Mucosa of descending colon (tissue), 3 donors: ENCODE measurements around the gene SCARB1. TPM values are rescaled to one million over a fixed set of nuclear protein-coding genes. Genes with fewer than 3 reads are reported as not detected.

ENCODE experiments used
- ATAC-seq: fragments of 200-7000 bp; cut with Tn5 transposase; one replicate; pipeline ENCODE4 v1.9.1; 2020; ENCODE audit warnings: mild to moderate bottlenecking, moderate library complexity
- DNase-seq, 3 donors: peaks; one replicate each; pipeline ENCODE4 v3.0.0-alpha.2; 2020
- H3K36me3 ChIP-seq: fragments of 200-600 bp; one replicate; pipeline ENCODE4 v1.8.0; 2021; ENCODE audit warnings: low read depth, mild to moderate bottlenecking
- H3K4me1 ChIP-seq: fragments of 200-600 bp; one replicate; pipeline ENCODE4 v1.8.0; 2021; ENCODE audit warnings: low read depth, mild to moderate bottlenecking
- H3K4me3 ChIP-seq: fragments of 200-600 bp; one replicate; pipeline ENCODE4 v1.8.0; 2021; ENCODE audit warnings: mild to moderate bottlenecking
- H3K9me3 ChIP-seq: fragments of 200-600 bp; one replicate; pipeline ENCODE4 v1.8.0; 2021; ENCODE audit warnings: mild to moderate bottlenecking
- intact Hi-C, 2 donors: fragments of 100-400 bp; cut with DNase I in 1 of 2; cut with micrococcal nuclease in 1 of 2; formaldehyde crosslinking; loops; one replicate each; pipeline versions ENCODE4 v1.11.0 to v1.11.1; 2022; cut with DNase I, micrococcal nuclease
- total RNA-seq, 3 donors: library from RNA; stranded (reverse); fragmentation: NEBNext Ultra II Directional in 2 of 3; extraction: Animal tissue kit (Norgen Biotek cat#: 25700) in 2 of 3; gene quantifications; one replicate each; pipeline versions ENCODE4 v1.2.1 to v1.2.4, GENCODE V29; 2021 to 2023
- TF ChIP-seq, protein P1 (sequence below): fragments of 200-600 bp; IDR thresholded peaks from one replicate; pipeline ENCODE4 v1.8.0; 2022; ENCODE audit warnings: antibody characterized with exemption, mild to moderate bottlenecking
- donor health status: DM: no; HTN: no; CAD: no; lungs with moderate emphysema.
- donor health status: DM: no; HTN: no; CAD: no.
- donor health status: DM: no; HTN: yes; CAD: no.

Gene SCARB1
- total RNA-seq, 3 donors from 2014 or later: 23.0 to 55.1 (median 31.2) TPM

DNA sequence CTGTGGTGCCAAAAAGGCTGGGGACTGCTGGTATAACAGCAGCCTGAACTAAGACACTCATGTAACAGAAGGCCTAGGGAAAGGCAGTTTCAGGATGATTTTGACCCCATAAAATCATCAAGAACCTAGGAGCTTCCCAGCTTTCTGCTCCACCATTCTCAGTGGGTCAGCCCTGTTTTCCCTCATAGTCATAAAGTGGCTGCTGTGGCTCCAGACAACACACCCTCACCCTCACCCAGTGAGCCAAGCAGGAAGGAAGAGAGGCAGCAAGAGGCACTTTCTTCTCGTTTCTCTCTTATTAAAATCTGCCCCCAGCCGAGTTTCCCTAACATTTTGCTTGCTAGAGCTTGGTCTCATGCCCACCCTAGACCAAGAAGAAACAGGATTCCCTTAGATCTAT, 131.8 kb downstream of the SCARB1 start:
- Histone ChIP-seq H3K9me3 (no peaks in the 10 kb centered on the region), H3K36me3 (no peaks in the 10 kb centered on the region), H3K4me1 (peaks cover 3% of the 10 kb centered on the region), H3K4me3 (no peak overlapping the region)
- DNase-seq (no peak), ATAC-seq (no peak)
- TF ChIP-seq, protein P1, sequence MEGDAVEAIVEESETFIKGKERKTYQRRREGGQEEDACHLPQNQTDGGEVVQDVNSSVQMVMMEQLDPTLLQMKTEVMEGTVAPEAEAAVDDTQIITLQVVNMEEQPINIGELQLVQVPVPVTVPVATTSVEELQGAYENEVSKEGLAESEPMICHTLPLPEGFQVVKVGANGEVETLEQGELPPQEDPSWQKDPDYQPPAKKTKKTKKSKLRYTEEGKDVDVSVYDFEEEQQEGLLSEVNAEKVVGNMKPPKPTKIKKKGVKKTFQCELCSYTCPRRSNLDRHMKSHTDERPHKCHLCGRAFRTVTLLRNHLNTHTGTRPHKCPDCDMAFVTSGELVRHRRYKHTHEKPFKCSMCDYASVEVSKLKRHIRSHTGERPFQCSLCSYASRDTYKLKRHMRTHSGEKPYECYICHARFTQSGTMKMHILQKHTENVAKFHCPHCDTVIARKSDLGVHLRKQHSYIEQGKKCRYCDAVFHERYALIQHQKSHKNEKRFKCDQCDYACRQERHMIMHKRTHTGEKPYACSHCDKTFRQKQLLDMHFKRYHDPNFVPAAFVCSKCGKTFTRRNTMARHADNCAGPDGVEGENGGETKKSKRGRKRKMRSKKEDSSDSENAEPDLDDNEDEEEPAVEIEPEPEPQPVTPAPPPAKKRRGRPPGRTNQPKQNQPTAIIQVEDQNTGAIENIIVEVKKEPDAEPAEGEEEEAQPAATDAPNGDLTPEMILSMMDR: no peak
- intact Hi-C loops: no loop called here

DNA sequence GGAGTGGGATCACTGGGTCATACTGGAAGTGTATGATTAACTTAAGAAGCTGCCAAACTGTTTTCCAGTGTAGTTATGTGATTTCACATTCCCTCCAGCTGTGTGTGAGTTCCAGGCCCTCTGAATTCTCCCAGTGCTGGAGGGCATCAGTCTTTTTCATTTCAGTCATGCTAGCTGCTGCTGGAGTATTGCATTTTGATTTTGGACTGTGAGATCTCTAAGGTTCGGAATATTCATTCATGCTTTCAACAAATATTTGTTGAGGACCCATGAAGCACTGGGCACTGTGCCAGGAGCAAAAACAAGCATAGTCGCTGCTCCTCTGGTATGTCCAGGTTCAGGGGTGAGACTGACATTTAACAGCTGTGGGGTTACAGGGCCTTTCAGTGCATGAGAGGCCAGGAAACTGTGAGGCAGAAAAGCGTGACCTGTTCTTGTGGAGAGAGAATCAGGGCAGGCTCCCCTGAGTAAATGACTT, 133.2 kb downstream of the SCARB1 start:
- no peaks in the 10 kb centered on the region for H3K36me3 ChIP-seq
- H3K4me3 ChIP-seq: no peak overlapping the region
- intact Hi-C loops: no loop called here
- H3K4me1 ChIP-seq: peaks cover 3% of the 10 kb centered on the region
- DNase-seq: no peak
- TF ChIP-seq, protein P1: no peak
- ATAC-seq: peak; percentile 22
- no peaks in the 10 kb centered on the region for H3K9me3 ChIP-seq

DNA sequence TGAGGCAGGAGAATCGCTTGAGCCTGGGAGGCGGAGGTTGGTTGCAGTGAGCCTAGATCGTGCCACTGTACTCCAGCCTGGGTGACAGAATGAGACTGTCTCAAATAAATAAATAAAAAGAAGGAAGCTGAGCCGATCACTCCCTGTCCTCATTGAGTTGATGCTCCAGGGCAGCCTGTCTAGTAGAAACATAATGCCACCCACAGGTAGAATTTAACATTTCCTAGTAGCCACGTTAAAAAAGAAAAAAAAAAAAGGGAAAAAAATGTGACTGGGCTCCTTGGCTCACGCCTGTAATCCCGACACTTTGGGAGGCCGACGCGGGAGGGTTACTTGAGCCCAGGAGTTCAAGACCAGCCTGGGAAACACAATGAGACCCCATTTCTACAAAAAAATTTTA, 135.7 kb downstream of the SCARB1 start:
- intact Hi-C loops: no loop called here
- TF ChIP-seq, protein P1: no peak
- peaks cover 3% of the 10 kb centered on the region for H3K4me1 ChIP-seq
- H3K9me3 ChIP-seq: no peaks in the 10 kb centered on the region
- H3K36me3 ChIP-seq: no peaks in the 10 kb centered on the region
- H3K4me3 ChIP-seq: no peak overlapping the region
- ATAC-seq (no peak), DNase-seq (no peak)

DNA sequence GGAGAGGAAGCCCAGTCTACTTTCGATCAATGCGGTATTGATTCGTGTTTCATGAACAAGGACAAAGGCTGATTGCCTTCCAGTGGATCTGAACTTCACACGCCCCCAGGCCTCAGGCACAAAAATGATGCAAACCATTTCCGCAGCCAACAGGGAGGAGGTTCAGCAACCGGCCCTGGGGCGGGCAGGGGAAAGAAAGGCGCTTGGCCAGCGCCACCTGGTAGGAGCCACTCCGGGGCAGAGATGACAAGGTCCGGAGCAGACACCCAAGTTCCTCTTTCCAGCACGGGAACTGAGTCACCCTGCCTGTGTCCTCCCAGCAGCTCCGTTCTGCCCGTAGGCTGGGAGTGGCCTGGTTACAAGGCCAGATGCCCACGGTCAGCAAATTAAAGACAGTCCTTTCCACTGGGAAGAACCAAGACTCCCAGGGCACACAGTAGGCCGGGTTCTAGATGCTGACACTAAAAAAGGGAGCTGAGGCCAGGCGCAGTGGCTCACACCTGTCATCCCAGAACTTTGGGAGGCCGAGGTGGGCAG, 136.3 kb downstream of the SCARB1 start:
- TF ChIP-seq, protein P1: no peak
- DNase-seq (peak; percentile 43 to 82 (median 59)), ATAC-seq (peak; percentile 84)
- Histone ChIP-seq H3K36me3 (no peaks in the 10 kb centered on the region), H3K9me3 (no peaks in the 10 kb centered on the region), H3K4me1 (peaks cover 3% of the 10 kb centered on the region), H3K4me3 (no peak overlapping the region)
- intact Hi-C loops: no loop called here

Other genes with a start within 250 kb of the SCARB1 start
- 1,000 to 10,000 TPM; 1,242 to 1,563 (median 1,498) TPM for gene UBC, start 50.8 kb upstream of the SCARB1 start, total RNA-seq
- 10 to 100 TPM; 14.4 to 17.8 (median 14.8) TPM for gene DHX37, start 125.3 kb upstream of the SCARB1 start, total RNA-seq
- 10 to 100 TPM; 21.3 to 45.1 (median 44.4) TPM for gene BRI3BP, start 129.8 kb upstream of the SCARB1 start, total RNA-seq
- gene AACS, start 201.6 kb upstream of the SCARB1 start, total RNA-seq: 10 to 100 TPM; 29.0 to 58.4 (median 39.0) TPM